Thoracic aorta (tissue), 2 donors: ENCODE data around the gene ADCY10. TPM values are rescaled to one million over a fixed set of nuclear protein-coding genes. Genes with fewer than 3 reads are reported as not detected.
"Not testable (repeated sequence)": the region's sequence is repeated elsewhere in the genome, so short reads cannot be mapped to it uniquely, and the experiment has no call there.

Source experiments
- ATAC-seq: fragments of 150-250 bp; one replicate; pipeline ENCODE4 v1.8.0; 2017; ENCODE audit warnings: low read depth; ENCODE audit not compliant: insufficient number of reproducible peaks, low FRiP score
- DNase-seq: peaks from one replicate; pipeline ENCODE4 v3.0.0-alpha.2; 2020; ENCODE audit warnings: low spot score
- H3K27ac ChIP-seq, 2 donors: fragments of 200-600 bp; sonication (generic); 1 replicate in 1 of 2; 2 replicates in 1 of 2; pipeline ENCODE4 v1.5.1; 2016; ENCODE audit warnings: mild to moderate bottlenecking in 2 of 2, moderate library complexity in 2 of 2
- H3K27me3 ChIP-seq: fragments of 200-600 bp; sonication (generic); replicated peaks from 2 replicates; pipeline ENCODE4 v1.6.0; 2016; ENCODE audit warnings: mild to moderate bottlenecking; ENCODE audit not compliant: insufficient read depth
- H3K36me3 ChIP-seq: fragments of 200-600 bp; sonication (generic); one replicate; pipeline ENCODE4 v1.5.1; 2016
- H3K4me1 ChIP-seq, 2 donors: fragments of 200-600 bp; sonication (generic); 1 replicate in 1 of 2; 2 replicates in 1 of 2; pipeline versions ENCODE4 v1.5.1 to v1.6.0; 2016; ENCODE audit warnings: low read depth in 2 of 2, mild to moderate bottlenecking in 1 of 2; ENCODE audit not compliant: control insufficient read depth in 1 of 2
- H3K4me3 ChIP-seq: fragments of 200-600 bp; sonication (generic); 2 replicates; pipeline ENCODE4 v1.5.1; 2016; ENCODE audit warnings: mild to moderate bottlenecking
- H3K9me3 ChIP-seq: fragments of 200-600 bp; sonication (generic); 2 replicates; pipeline ENCODE4 v1.5.1; 2016
- CTCF ChIP-seq: fragments of 200-600 bp; sonication (generic); IDR thresholded peaks from one replicate; pipeline ENCODE4 v1.5.1; 2019; ENCODE audit warnings: antibody characterized with exemption
- total RNA-seq, 2 donors: library from RNA; depleted of rRNA; stranded (reverse); fragments of >200 nt; gene quantifications; one replicate each; pipeline versions ENCODE4 v1.1.0 to v1.2.3, GENCODE V29; 2016

The ADCY10 gene
- total RNA-seq, 2 donors from 2014 or later = 0.54 TPM; not detected in 1

- no peaks in the 10 kb centered on the region for H3K4me1 ChIP-seq
- no peaks in the 10 kb centered on the region for H3K9me3 ChIP-seq
- ATAC-seq = no peak
- H3K27ac ChIP-seq = no peak overlapping the region
- no peak for TF ChIP-seq CTCF
- H3K4me3 ChIP-seq = no peak overlapping the region
- no peak for DNase-seq
- no peaks in the 10 kb centered on the region for H3K36me3 ChIP-seq
- no peaks in the 10 kb centered on the region for H3K27me3 ChIP-seq
These were observed 80.0 kb downstream of the ADCY10 start for GRCh38 chr1:167833904-167834303.

- TF ChIP-seq CTCF = no peak
These were observed 81.2 kb downstream of the ADCY10 start for GRCh38 chr1:167832693-167833092.

GRCh38 chr1:167830668-167831067 is 83.3 kb downstream of the ADCY10 start:
- DNase-seq, H3K9me3 ChIP-seq, H3K4me3 ChIP-seq, ATAC-seq, H3K36me3 ChIP-seq, H3K4me1 ChIP-seq, H3K27me3 ChIP-seq, H3K27ac ChIP-seq: not testable (repeated sequence)

More at GRCh38 chr1:167832693-167833092, 81.2 kb downstream of the ADCY10 start:
- H3K36me3 ChIP-seq = no peaks in the 10 kb centered on the region
- H3K27ac ChIP-seq = no peak overlapping the region
- no peak for DNase-seq
- ATAC-seq = no peak
- no peaks in the 10 kb centered on the region for H3K9me3 ChIP-seq
- no peaks in the 10 kb centered on the region for H3K4me1 ChIP-seq
- no peaks in the 10 kb centered on the region for H3K27me3 ChIP-seq
- no peak overlapping the region for H3K4me3 ChIP-seq

- Histone ChIP-seq H3K27ac (no peak overlapping the region), H3K4me3 (no peak overlapping the region), H3K4me1 (no peaks in the 10 kb centered on the region), H3K36me3 (no peaks in the 10 kb centered on the region), H3K9me3 (no peaks in the 10 kb centered on the region), H3K27me3 (no peaks in the 10 kb centered on the region)
- DNase-seq = no peak
- ATAC-seq = no peak
- no peak for TF ChIP-seq CTCF
These were observed 84.1 kb downstream of the ADCY10 start for GRCh38 chr1:167829868-167830267.

- Histone ChIP-seq H3K4me3 (no peak overlapping the region), H3K27ac (no peak overlapping the region), H3K9me3 (no peaks in the 10 kb centered on the region), H3K36me3 (no peaks in the 10 kb centered on the region), H3K4me1 (no peaks in the 10 kb centered on the region), H3K27me3 (no peaks in the 10 kb centered on the region)
- DNase-seq (no peak), ATAC-seq (no peak)
- TF ChIP-seq CTCF = no peak
These were observed 87.8 kb downstream of the ADCY10 start for GRCh38 chr1:167826127-167826526.

GRCh38 chr1:167825419-167826079 is 88.4 kb downstream of the ADCY10 start:
- H3K4me1 ChIP-seq = peaks cover 1 to 3% of the 10 kb centered on the region in 2 donors
- H3K27me3 ChIP-seq = no peaks in the 10 kb centered on the region

More at GRCh38 chr1:167825419-167826079, 88.4 kb downstream of the ADCY10 start:
- DNase-seq (no peak), ATAC-seq (no peak)
- Histone ChIP-seq H3K9me3 (no peaks in the 10 kb centered on the region), H3K27ac (no peak overlapping the region), H3K36me3 (no peaks in the 10 kb centered on the region), H3K4me3 (no peak overlapping the region)
- TF ChIP-seq CTCF = no peak
